HG02981 (cell line): ENCODE data around the gene KRTAP10-11.
"Not testable (repeated sequence)": the region's sequence is repeated elsewhere in the genome, so short reads cannot be mapped to it uniquely, and the experiment has no call there.

Experiments used
- ATAC-seq: cut with Tn5 transposase; IDR thresholded peaks from one replicate; pipeline ENCODE4 v1.9.1; 2021; ENCODE audit warnings: mild to moderate bottlenecking, moderate library complexity; ENCODE audit not compliant: unreplicated experiment

Gene KRTAP10-11

DNA sequence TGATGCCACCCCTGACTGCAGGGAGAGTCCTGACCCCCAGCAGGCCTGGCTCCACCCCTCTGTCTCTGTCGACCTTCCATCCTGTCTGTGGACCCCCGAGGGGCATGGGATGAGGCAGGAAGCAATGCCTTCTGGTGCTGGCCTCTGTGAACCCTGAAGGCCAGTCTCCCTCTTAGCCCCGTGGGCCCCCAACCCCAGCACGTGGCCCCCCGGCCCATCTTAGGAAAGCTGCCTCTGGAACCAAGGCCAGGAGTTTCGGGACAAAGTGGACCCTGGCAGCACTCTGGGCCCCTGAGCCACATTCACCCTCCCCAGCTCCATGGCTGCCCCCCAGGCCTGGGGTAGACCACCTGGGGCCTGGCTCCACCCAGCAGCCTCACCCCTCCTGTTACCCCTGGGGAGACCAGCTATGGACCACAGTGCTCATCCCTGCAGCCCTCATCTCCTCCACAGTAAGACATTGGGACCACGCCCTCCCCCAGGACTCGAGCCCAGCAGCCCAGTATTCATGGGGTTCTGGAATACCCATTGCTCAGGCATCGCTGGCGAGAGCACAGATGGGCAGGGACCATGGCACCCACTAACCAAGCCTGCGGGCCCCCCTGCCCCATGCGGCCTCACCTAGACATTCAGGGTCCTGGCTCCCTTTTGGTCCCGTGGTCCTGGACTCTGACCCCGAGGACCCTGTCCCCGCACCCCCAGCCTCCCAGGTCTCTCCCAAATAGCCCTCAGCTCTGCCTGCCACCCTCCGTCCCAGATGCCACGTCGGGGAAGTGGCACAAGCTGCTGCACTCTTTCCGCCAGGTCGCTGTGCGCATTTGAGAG, 7.5 kb upstream of the KRTAP10-11 start:
- not testable (repeated sequence) for ATAC-seq

DNA sequence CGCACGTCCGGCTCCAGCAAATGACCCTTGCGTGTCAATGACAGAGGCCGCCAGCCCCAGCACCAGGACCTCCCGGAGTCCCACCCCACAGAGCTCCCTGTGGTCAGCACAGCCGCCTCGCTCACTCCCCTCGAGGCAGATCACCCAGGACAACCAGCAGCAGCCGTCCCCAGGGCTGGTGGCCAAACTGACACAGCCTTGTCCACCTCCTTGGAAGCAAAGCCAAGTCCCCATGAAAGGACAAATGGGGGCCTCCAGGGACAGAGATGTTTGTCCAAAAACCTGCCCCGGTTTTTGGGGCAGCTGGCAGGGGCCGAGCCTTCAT, 6.9 kb upstream of the KRTAP10-11 start:
- no peak for ATAC-seq

DNA sequence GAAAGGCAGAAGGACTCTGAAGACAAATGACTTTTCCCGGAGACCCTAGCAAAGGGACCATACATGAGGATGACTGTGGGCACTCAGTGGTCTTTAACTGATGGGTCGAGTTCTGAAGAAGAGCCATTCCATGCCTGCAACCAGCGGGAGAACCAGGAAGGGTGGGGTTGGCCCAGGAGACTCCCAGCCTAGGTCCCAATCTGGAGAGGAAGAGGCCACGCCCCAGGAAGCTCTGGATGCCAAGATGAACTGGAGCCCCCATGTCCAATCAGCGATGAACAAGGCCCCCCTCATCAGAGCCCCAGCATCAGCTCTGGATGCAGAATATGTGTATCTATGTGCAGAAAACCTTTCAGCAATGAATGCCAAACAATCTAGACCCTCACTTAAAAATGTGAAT, 5.5 kb upstream of the KRTAP10-11 start:
- no peak for ATAC-seq

DNA sequence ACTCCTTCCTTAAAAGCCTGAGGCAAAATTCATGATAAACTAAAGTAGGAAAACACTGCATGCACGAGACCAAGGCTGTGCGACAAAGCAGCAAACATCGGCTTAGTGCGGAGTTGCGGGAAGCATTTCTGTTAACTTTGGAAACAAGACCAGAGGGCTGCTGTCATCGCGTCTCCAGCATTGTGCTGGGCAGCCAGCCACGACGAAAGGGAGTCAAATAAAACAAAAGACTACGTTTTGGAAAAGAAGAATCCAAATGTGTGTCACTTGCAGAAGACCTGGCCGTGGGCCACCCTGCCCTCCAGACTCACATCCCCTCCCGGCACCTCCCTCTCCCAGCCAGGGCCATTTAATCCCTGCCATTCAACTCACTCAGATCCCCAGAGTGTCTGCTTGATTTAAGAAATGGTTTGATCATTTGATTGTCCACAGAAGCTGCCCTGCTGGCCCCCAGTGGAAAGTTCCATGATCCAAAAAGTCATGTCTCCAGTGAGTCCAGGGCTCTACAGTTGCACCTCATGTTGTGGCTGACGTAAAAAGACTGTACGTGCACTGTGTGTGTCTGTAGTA, 2.4 kb upstream of the KRTAP10-11 start:
- ATAC-seq, result no peak

DNA sequence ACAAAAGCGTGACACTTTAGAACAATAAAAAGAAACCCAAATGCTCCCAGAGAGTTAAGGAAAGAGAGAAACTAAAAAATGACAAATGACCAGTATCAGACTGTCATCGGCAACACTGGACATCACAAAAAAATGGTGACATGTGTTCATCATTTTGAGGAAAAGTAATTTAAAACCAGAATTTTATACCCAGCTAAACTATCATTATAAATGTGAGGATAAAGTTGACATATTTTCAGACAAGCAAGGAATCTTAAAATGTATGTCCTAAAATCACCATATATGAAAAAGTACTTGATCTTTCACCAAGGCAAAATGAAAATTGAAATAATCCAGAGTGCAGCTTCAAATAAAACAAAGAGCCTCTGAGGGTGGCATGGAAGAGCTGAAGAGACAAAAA, 1.3 kb upstream of the KRTAP10-11 start:
- ATAC-seq, result no peak

DNA sequence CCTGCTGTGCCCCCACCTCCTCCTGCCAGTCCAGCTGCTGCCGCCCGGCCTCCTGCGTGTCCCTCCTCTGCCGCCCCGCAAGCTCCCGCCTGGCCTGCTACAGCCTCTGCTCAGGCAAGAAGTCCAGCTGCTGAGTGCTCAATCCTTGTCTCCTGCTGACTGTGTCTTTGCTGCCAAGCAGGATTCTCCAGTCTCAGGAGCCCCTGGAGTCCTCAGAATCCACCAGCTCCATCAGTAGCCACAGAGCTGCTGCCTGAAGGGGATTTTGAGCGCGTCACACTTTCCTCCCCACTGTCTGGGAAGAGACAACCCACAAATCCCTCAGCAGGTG, 973 bp downstream of the KRTAP10-11 start:
- no peak for ATAC-seq

DNA sequence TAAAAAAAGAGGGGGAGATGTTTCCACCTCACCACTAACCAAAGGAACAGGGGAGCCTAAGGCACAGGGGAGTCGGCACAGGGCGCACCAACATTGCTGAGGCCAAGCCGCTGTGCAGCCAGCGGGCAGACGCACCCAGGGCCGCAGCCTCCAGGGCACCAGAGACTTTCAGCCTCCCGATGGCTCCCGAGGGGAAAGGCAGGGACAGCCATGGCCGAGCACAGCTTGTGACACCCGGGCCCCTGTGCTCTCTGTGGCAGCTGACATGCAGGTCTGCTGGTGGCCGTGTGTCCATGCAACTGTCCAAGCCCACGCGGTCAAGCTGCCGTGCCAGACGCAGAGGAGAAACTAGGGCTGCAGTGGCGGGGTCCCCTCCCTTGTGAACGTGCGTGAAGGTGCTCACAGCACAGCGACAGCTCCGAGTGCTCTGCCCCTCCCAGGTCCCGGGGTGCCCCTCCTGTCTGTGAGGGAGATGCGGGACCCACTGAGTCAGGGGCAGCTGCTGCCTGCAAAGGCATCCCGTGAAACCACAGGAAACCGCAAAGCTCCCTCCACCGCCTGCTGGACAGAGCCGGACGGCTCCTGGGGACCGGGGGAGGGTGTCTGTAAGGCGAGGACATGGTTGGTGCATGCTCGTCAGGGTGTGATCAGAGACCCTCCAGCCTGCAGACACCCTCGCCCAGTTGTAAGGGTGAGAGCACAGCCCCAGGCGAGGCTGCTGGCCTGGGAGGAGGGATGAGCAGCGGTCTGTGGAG, 2.5 kb downstream of the KRTAP10-11 start:
- no peak for ATAC-seq

DNA sequence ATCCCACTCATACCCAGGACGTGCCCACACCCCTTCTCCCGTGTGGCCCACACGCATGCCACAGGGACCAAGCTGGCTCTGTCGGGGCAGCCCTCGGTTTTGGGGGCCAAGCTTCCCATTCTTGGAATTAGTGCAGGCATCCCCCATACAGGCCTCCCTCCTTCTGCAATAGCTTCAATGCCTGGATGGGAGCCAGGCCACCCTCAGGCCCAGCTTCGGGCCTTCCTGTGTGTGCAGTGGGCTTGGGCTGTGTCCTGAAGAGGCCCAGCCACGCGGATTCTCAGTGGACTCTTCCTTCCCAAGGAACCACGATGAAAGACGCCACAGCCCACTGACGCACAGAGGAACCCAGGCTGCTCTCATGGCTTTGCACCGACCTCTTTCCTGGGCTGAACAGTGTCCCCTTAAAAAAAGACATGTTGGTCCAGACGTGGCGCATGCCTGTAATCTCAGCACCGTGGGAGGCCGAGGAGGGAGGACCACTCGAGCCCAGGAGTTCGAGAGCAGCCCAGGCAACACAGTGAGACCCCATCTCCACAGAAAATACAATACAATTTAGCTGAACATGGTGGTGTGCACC, 3.4 kb downstream of the KRTAP10-11 start:
- ATAC-seq, result no peak

DNA sequence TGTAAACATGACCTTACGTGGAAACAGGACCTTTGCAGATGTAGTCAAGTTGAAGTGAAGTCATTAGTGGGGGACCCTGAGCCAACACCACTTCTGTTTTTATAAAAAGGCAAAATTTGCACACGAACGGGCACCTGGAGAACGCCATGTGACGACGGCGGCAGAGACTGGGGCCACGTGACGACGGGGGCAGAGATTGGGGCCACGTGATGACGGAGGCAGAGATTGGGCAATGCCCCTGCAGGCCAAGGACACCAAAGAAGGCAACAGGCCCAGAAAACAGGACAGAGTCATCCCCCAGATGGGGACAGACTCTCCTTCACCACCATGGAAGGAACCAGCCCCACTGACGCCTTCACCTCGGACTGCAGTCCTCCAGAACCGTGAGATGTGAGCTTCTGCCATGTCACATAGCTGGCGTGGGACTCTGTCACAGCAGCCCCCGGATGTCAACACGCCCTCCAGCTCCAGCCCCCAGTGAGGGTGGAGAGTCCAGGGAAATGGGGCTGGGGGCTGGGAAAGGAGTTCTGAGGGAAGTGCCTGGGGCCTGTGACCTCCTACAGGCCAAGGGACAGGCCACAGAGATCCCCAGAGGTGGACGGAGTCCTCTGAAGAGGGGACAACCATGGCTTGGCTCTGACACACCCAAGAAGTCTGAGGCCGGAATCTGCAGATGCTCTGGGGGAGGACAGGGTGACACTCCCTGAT, 4.2 kb downstream of the KRTAP10-11 start:
- ATAC-seq, result no peak

DNA sequence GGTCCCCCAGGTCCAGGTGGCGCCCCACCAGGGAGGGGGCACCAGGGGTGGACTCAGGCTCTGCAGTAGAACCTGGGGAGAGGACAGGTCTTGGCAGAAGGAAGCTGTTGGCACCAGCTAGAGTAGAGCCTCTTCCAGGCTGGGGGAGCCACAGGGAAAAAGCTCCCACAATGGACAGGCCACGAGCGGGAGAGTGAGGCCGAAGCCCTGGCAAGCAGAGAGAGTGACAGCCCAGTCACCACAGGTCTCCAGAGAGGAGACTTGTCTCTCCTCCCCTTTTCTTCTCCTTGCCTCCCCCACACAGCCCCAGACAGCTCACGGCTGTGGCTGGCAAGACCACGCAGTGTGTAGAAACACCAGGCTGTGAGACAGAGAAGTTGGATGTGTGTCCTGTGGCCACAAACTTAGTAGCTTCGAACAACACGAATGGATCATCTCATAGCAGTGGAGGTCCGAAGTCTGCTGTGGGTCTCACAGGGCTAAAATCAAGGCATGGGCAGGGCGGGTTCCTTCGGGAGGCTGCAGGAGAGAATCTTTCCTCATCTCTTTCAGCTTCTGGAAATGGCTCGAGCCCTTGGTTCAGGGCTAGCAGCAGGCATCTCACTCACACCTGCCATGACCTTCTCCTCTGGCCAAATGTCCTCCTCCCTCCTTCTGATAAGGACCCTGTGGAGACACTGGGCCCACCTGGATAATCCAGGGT, 4.9 kb downstream of the KRTAP10-11 start:
- ATAC-seq, result no peak

DNA sequence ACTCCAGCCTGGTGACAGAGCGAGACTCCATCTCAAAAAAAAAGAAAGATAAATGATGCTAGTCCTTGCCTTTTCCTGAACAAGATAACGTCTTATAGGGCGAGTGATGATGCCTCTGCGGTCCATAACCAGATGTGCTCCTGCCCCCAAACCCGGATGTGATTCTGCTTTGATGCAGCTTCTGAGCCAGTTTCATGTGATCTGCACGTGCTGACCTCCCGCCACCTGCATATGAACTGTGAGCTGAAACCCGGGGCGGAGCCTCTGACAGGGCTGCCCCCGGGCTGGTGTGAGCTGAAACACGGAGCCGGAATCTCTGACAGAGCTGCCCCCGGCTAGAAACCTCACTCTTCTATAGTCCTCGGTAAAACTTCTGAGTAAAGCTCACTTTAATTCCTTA, 6.9 kb downstream of the KRTAP10-11 start:
- ATAC-seq, result no peak

DNA sequence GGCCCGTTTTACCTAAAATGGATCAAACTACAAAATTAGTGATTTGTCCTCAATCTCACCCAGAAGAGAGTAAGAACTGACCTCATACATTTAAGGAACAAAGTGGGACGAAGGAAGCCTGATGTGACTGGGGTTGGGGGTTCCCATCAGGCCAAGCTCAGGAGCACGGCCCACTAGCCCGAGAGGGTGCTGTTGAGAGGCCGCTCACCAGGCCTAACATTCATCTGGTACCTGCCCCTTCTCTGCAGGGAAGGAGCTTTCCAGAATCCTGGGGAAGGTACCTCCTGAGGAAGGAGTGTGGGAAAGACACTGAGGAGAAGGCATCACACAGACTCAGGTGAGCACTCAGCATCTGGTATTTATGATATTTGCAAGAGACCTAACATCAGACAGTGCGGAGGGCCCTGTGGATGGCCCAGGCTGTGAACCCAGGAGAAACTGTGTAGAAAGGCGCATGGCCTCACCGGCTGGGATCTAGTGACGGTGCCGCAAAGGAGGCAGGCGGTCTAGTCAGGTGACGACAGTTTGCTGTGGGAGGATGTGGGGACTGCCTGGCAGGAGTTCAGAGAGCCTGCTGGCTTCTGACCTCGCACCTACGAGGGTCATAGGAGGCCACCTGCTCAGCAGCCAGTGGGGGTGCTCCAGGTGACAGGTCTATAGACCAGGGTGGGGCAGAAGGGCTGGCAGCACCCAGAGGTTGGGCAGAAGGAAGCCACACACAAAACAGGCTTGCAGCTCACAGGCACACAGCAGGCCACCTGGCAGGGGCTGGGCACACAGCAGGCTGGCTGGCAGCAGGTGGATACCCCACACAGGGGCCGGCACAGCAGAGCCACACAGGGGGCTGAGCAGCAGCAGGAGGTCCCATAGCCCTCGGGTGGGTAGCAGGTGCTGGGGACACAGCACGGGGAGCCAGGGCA, 7.7 kb downstream of the KRTAP10-11 start:
- no peak for ATAC-seq

DNA sequence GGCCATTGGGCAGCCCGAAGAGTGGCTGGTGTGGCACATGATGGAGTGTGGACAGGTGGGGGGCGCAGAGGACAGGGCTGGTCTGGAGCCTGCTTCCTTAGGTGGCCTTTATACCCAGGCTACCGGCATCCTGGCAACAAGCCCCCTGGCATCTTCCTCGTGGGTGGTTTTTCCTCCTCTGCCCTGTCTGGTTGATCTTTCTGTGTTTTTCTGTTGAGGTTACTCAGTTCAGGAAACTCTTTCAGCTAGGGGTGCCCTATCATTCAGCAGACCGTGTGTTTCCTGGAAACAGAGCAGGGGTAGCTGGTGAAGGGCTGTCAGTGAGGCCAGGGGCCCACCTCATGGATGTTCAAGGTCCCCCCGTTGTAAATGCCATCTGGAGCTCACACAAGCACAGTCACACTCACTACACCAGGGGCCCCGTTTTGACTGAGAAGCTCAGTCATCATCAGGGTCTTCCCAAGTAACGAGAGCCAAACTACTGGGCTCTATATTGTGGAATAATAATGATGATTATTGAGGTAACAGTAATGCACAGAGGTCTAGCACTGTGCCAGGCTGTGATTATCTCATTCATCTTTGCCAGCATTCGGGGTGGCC, 8.5 kb downstream of the KRTAP10-11 start, which contains the start of gene KRTAP12-4:
Gene KRTAP12-4 (minus strand): TSS at position 84 of the 600 bp plus-strand sequence. CDS start 45 bp downstream, at position 39.
- no peak for ATAC-seq

DNA sequence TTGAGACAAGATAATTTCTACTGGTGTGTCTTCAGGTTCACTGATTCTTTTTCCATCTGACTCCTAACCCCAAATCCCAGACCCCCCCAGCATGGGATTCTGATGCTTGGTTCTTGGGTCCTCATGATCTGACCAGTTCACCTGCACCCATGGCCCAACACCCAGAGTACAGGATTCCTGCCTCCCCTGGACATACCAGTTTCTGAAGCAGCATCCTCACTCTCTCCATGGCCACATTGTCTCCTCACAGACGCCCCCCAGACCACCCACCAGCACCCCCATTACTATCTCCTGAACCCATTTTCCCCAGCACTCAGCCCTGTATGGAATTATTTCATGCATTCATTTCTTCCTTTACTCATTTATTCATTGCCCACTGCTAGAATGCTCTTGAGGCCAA, 10.7 kb downstream of the KRTAP10-11 start:
- ATAC-seq, result no peak

DNA sequence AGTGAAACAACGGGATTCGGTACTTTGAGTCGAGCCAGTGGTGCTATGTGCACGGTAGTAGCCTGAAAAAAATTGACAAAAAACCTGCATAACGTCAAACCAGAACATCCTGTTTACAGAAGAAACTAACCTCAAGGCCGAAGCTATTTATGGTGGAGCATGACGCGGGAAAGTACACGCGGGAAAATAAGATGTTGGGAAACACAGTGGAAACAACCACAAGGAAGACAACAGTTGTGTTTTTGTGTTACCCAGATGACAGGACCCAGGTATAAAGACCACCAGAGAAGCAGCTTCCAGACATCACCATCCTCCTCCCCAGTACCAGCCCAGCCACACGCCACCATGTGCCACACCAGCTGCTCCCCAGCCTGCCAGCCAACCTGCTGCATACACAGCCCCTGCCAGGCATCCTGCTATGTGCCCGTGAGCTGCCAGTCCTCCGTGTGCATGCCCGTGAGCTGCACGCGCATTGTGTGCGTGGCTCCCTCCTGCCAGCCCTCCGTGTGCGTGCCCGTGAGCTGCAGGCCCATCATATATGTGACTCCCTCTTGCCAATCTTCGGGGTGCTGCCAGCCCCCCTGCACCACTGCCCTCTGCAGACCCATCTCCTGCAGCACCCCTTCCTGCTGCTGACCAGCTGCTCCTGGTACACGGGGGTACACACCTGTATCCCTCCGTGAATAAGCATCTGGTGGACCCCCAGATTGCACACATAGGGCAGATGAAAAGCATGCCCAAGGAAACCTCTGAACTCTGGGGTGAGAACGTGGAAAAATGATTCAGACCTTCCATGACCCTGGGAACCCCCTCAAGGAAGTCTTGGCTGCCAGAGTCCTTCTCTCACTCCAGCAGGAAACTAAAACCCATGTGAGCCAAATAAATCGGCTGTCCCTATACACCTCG, 11.7 kb downstream of the KRTAP10-11 start, which contains the start of gene KRTAP12-3:
Gene KRTAP12-3 (plus strand): TSS at position 298 of the 906 bp plus-strand sequence. CDS start 48 bp downstream, at position 346.
- ATAC-seq, result no peak

DNA sequence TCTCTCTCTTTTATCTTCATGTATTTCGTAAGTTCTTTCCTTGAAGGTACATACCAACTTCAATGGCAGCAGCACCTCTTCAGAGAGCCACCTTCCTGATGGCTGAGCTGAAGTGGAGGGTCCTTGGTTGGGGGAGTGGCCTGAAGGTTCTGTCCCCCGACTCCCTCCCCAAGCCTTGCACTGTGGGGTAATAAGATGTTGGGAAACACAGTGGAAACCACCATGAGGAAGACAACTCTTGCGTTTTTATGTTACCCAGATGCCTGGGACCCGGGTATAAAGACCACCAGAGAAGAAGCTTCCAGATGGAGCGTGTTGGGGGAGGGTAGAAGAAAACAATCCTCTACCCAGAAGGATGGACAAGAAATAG, 12.3 kb downstream of the KRTAP10-11 start:
- ATAC-seq, result no peak

DNA sequence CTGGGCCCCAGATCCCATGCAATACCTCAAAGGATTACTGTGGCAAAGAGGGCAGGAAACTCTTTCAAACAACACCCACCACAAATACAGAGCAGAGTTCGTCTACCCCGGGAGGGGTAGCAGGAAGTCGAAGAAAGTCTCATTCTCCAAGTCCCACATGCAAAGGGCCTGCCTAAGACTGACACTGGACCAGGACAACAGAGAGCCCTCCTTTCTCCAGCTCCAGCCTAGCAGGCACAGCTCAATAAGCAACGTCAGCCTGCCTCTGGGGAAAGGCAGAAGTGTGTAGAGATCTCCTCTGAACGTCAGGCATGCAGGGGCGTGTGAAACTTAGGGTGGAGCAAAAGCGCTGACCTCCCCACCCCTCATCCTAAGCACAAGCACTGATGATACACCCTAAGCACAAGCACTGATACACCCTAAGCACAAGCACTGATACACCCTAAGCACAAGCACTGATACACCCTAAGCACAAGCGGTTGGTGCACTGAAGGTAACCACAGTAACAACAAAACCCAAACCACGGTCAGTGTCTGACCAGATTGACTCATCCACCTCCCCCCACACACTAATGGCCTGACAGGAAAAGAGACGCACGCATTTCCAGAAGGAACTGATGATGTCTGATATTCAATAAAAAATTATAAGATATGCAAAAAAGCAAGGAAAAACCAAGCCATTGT, 12.8 kb downstream of the KRTAP10-11 start:
- no peak for ATAC-seq
